HT1080 (cell line): ENCODE measurements around the gene TRMT1. TPM values are rescaled to one million over a fixed set of nuclear protein-coding genes. Genes with fewer than 3 reads are reported as not detected.

ENCODE experiments used
- DNase-seq: peaks from one replicate; pipeline ENCODE4 v3.0.0-alpha.2; 2015; ENCODE audit warnings: low read depth
- total RNA-seq: library from RNA; depleted of rRNA; stranded (reverse); fragments of >200 nt; shearing (Covaris generic); gene quantifications from 2 replicates; pipeline ENCODE4 v1.2.3, GENCODE V29; 2014

The TRMT1 gene
- total RNA-seq, 1 experiment from 2014 or later = 56.6 TPM

DNA sequence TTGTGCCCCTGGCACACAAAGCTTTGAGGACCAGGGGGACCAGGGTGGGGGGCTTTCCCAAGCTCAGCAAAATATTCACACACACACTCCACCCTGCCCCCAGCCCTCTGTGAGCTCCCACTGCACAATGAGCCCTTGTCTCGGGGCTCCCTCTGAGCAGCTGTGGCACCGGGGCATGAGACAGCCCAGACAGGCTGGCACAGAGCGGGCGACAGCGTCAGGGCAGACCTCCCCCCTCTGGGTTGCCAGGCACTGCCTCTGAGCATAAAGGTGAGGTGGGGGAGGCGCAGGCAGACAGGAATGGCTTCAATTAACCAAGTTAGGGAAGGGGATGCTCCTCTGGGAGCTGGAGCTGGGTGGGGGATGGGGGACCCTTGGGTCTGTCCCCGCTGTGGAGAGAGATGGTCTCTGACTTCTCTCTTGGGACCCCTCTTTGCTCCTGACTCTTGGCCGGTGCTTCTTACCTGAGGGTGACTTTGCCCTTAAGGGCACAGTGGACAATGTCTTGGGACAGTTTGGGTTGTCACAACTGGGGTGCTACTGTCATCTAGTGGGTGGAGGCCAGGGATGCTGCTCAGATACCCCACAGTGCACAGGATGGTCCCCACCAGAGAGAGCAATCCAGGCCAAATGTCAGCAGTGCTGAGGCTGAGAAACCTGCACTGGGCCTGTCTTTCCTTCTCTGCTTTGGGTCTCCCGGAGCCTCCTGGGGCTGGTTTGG lies 44.2 kb downstream of the TRMT1 start:
- no peak for DNase-seq

- DNase-seq = no peak
Observed at GRCh38 chr19:13071444-13072187, 44.9 kb downstream of the TRMT1 start.

- no peak for DNase-seq
Observed at GRCh38 chr19:13070425-13071140, 46.0 kb downstream of the TRMT1 start.

DNA sequence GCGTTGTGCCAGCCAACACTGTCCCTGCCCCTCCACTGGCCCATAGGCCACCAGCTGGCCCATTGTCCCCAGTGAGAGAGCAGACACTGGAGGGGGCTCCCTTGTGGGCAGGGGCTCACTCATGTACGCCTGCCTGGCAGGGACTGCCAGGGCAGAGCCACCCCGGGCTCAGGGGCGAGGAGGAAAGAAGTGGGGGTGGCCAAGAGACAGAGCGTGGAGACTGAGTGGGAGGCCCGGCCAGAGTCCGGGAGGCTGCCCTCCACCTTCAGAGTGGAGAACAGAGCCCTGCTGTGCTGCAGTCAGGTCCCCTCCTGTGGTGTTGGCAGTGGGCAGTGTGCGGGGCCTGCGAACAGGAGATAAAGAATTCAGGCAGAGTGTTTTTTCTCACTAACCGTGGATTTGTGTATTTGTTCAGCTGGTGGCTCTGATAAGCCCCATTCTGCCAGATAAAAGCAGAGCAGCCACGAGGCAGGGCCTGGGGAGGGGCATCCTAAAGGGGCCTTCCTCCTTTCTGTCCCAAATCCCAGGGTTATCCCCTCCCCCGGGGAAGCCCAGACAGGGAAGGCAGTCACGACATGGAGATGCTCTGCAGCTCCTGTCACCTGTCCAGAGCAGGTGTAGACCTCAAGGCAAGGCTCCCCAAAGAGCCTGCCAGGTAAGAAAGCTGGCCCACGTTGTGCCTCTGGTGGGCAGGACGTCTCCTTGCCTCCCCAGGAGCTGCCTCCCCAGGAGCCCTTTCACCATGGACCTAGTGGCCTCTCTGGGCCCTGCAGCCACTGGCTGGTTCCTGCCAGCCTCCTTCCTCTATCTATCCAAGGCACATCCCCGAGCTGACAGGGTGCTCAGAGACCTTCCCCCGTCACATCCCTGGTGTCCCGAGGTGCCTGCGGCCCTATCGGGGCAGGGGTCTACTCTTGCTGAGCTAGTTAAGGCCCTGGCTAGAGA lies 46.9 kb downstream of the TRMT1 start:
- DNase-seq = no peak

DNA sequence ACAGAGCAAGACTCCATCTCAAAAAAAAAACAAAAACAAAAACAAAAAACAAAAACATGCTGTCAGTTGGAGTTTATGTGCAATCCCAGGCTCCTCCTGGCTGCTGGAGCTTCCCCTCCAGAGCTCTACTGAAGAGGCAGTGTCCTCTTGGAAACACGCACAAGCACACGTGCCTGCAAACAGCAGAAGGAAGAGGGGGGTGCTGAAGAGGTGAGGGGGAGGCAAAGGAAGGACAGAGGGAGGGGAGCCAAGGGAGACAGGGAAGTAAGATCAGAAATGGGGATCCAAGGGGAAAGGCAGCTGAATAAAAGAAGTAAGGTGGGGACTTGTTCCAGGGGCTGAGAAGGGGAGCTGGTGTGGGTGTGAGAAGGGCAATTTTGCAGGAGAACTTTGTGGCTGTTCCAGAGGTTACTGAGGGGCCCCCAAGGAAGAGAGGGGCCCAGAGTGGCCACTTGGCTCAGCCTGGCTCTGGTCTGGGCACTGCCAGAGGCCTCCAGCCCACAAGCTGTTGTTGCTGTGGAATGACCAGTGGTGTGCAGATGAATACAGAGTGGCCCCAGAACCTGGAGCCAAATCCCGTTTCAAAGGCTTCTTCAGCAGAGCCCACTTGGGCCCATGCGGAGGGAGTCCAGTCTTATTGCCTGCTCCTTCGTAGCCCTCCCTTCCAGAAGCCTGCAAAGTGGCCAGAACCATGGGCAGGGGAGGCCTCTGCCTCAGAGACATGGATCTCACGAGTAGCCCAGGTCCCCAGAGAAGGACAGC lies 48.3 kb downstream of the TRMT1 start:
- no peak for DNase-seq

DNA sequence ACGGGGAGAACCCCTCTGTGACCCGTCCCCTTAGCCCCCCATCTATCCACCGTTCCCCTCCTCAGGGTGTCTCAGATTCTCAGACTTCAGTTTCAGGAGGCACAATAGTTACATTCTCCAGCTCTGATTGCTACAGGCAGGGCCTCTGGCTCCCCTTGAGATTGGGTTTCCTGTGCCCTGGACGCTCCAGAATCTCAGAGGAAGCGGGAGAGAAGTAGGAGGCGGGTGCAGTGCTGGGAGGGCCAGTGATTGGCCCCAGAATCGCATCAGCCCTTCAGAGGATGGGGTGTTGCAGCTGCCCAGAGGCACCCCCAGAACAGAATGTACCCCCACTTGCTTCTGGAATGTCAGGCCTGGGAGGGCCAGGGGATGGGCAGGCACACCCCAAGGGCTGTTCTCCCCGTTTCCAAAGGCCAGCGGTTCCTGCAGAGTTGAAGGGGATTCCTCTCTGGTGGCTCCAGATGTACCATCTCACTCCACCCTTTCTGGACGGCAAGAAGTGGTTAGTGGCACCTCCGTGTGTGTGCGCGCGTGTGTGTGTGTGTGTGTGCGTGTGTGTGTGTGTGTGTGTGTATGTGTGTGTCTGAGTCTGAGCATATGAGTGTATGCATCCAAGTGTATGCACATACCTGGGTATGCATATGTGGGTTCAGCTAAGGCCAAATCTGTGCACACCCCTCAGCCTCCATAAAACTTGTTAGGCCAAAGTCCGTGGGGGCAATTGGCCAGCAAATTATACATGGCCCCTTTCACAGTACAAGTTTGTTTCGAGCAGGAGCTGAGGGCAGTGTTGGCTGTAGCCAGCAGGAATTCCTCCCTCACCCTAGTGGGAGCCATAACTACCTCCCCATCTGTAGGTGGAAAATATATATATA lies 49.4 kb downstream of the TRMT1 start:
- no peak for DNase-seq

DNA sequence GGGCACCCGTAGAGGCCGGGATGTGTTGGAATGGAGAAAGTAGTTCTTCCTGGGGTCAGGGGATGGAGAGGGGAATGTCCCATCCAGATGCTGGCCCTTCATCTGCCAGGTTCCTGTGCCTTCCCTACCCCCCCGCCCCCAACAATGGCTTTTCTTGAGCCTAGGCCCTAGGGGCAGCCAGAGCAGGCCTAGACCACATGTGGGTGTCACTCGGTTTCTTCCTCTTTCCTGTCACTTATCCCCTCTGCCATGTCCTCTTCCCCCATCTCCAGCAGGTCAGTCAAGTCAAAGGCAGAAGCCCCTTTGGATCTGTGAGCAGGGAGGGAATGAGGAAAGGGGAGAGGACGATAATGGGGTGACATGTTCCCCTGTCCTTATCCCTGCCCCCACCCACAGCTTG lies 50.3 kb downstream of the TRMT1 start:
- DNase-seq = no peak

DNA sequence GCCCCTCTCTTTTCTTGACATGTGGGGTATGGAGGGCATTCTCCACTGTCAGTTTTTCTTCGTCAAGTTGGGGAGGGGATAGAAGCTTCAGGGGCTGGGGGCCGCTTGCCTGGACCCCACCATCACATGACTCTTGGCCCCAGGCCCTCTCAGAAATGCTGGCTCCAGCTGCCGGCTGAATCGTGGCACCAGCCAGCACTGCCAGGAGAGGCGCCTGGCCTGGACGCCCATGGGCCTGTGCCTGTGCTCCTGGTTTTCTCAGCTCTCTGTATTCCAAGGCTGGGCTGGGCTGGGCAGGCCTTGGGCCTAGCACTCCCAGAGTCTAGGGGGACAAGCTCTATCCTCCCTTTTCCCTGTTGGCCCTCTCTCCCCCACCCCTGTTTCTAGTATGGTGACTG lies 52.4 kb downstream of the TRMT1 start:
- no peak for DNase-seq

GRCh38 chr19:13063461-13064091 lies 53.0 kb downstream of the TRMT1 start:
- DNase-seq = no peak

GRCh38 chr19:13062317-13062716 lies 54.2 kb downstream of the TRMT1 start:
- DNase-seq = no peak

DNA sequence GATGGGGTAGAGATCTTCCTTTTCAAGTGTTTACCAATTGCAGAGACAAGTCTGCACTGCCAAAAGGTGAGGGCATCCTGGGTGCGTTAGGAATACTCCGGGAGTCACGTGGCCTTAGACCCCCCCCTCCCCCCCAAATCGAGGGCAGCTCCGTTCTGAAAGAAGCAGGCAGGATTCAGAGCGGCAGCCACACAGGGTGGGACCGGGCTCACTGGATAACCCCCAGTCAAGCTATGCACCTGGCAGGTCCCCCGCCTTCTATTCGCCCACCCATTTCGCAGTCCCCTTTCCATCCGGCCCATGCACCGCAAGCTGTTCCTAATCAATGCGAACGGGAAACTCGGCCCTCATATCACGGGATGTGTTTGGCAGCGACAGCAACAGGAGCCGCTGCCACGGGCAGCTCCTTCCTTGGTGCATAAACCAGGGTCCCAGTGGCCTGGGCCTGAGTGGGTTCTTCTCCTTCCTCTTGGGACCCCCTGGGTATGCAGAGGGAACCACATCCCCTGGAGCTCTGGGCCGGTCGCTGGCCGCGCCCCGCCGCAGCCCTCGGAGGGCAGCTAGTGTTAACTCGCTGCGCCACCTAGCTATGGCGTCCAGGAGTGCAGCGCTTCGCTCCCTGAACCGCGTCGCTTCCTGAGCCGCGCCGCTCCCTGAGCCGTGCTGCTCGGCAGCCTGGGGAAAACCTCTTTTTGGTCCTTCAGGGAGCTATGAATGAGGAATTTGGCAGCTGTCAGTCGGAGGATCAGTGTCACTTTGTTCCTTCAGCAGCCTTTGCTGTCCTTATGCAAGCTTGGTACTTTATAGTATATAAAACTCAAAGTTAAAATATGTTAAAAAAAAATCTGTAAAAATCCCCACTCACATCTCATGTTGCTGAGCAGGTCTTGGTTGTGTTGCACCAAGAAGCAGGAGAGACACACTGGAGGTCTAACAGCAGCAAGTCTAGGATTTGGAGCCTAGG lies 55.3 kb downstream of the TRMT1 start:
- DNase-seq = peak; percentile 77

- peak; percentile 58 for DNase-seq
Observed at GRCh38 chr19:13060233-13060963, 56.1 kb downstream of the TRMT1 start.

GRCh38 chr19:13058951-13059660 lies 57.4 kb downstream of the TRMT1 start:
- DNase-seq = no peak

DNA sequence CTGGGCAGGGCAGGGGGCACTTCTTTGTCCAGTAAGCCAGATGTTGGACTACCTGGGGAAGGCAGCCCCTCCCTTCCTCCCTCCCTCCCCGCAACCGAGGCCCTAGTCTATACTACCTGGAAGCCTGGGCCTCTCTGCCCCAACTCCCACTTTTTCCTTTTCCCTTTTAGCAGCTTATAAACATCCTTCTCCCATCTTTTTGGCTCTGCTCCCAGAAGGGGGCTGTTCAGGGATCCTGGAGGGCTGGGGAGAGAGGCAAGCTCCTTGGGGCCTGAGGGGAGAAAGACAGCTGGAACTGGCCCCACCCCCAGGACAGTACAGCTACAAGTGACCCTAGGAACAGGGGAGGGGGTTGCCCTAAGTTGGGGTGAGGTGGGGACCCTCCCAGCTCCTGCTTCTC lies 58.8 kb downstream of the TRMT1 start:
- DNase-seq = no peak

DNA sequence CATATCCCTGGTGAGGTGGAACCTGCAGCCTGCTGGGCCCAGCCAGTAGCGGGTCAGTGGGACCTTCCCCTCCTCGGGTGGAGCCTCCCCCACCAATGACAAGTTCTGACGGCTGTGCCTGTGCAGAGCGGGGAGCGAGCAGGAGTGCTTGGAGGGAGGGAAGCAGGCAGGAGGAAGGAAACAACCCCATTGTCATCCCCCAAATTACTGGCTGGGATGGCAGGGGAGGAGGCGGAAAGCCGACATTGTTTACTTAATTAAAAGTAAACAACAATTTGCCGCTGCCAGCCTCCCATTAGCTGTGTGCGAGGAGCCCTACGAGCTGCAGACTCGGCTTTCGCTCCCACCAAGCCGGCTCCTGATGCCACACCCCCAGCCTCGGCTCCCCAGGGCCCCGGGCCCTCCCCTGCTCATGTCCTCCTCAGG lies 59.4 kb downstream of the TRMT1 start:
- DNase-seq = no peak

GRCh38 chr19:13056052-13056660 lies 60.4 kb downstream of the TRMT1 start:
- DNase-seq = peak; percentile 97
